ENCODE measurements around the gene DGKB.

DNA sequence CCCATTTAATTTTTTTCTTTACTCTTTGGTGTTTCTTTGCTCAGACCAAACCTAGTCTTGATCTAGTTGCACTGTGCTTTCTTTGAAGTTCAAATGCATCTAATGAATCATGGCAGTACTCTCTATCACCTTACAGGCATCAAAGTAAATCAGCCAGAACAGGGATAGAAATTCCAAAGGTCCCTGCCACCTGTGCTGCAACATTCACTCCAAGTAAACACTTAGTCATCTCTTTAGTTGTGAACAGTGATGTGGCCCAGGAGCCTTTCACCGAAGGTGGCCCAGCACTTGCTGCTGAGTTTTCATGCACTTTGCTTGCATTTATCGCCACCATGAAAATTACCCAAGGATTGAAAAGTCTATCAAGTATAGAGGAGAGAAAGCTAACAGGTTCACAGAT lies 599.0 kb downstream of the DGKB start:
- TF ChIP-seq, protein P1, sequence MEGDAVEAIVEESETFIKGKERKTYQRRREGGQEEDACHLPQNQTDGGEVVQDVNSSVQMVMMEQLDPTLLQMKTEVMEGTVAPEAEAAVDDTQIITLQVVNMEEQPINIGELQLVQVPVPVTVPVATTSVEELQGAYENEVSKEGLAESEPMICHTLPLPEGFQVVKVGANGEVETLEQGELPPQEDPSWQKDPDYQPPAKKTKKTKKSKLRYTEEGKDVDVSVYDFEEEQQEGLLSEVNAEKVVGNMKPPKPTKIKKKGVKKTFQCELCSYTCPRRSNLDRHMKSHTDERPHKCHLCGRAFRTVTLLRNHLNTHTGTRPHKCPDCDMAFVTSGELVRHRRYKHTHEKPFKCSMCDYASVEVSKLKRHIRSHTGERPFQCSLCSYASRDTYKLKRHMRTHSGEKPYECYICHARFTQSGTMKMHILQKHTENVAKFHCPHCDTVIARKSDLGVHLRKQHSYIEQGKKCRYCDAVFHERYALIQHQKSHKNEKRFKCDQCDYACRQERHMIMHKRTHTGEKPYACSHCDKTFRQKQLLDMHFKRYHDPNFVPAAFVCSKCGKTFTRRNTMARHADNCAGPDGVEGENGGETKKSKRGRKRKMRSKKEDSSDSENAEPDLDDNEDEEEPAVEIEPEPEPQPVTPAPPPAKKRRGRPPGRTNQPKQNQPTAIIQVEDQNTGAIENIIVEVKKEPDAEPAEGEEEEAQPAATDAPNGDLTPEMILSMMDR (IDR thresholded peaks at IDR 0.05) = no peak
- no peak for TF ChIP-seq POLR2A (IDR thresholded peaks at IDR 0.05)
- no peak for TF ChIP-seq EP300 (IDR thresholded peaks at IDR 0.05)

Measured in ovary (tissue), 3 donors.